GM19239 (cell line): ENCODE results near the gene STXBP5L.
"Not testable (repeated sequence)": the region's sequence is repeated elsewhere in the genome, so short reads cannot be mapped to it uniquely, and the experiment has no call there.

Source experiments
- DNase-seq: peaks from one replicate; pipeline ENCODE4 v3.0.0; 2011; ENCODE audit warnings: low spot score; ENCODE audit not compliant: insufficient read length
- FAIRE-seq: peaks from 2 replicates; lab custom pipeline; 2011; peaks lifted over from hg19 to GRCh38; lab: Jason Lieb, UNC

The STXBP5L gene

GRCh38 chr3:120908030-120908794, at the start of gene STXBP5L:
Gene STXBP5L (plus strand): TSS chr3:120908205. CDS start chr3:120909579, 1,374 bp downstream.
- no peak for FAIRE-seq
- peak; percentile 47 for DNase-seq

GRCh38 chr3:120858521-120858920, 49.5 kb upstream of the STXBP5L start:
- DNase-seq (no peak), FAIRE-seq (no peak)

- DNase-seq: no peak
- no peak for FAIRE-seq
Measured at GRCh38 chr3:120864541-120864940, 43.5 kb upstream of the STXBP5L start.

DNA sequence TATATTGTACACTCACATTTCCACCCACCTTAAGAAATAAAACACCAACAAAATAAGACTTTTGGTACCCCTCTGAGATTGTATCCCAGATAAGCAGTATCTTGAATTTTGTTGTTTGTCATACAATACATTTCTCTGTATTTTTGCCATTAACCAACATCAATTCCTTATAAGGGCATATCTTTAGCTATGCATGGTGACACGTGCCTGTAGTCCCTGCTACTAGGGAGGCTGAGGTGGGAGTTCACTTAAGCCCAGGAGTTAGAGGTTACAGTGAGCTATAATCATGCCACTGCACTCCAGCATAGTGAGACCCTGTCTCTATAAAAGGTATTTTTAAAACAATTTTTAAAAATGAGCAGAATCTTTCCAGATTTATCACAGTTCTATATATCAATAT, 32.5 kb upstream of the STXBP5L start:
- DNase-seq (no peak), FAIRE-seq (no peak)

- DNase-seq (no peak), FAIRE-seq (no peak)
Measured at GRCh38 chr3:120875989-120876388, 32.0 kb upstream of the STXBP5L start.

- DNase-seq (no peak), FAIRE-seq (no peak)
Measured at GRCh38 chr3:120879411-120879810, 28.6 kb upstream of the STXBP5L start.

DNA sequence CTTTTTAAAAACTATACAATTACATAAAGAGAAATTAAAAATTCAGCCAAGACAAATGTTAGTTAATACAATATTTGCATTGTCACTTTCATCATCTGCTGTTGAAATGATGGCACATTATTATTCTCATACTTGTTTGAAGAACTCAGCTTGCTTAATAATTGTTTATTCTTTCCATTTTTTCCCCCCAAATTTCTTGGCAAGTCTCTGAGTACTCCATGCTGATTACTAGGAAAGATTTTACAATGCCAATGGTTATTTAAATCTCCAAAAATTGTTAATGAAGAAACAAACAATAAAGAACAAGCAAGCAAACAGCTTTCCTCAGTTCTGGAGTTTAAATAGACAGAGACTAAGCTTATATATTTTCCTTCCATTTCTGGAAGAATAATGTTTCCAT, 15.1 kb upstream of the STXBP5L start:
- FAIRE-seq (no peak), DNase-seq (no peak)

DNA sequence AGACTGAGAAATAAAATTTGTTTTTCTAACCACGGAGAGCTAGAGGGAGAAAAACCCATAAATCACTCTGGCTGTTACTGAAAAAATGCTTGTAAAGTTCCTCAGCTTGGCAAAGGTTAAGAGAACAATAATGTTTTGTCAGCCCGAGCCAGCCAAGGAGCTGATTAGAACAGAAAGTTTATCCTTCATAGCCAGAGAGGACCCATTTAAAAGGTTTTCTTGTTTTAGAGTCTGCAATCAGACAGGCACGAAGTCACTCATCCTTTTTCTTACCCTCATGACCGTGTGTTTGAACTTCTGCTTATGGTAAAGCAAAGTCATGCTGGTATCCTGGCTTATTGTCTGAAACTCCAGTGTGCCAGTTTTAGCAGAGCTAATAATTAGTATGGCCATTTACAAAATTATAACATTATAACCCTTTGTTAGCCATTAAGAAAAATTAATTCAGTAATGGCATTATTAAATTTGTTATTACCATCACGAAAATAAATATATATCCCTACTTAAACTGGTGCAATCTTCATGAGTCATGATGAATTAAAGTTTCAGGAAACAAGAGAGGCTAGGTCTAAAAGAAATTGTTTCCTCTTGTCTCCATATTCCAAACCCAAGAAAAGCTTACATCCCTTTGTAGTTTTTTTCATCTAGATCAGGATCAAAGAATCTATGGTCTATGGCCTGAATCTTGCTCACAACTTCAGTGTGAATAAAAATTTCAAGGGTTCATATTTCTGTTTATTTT, 13.5 kb upstream of the STXBP5L start:
- DNase-seq: no peak
- FAIRE-seq: no peak

DNA sequence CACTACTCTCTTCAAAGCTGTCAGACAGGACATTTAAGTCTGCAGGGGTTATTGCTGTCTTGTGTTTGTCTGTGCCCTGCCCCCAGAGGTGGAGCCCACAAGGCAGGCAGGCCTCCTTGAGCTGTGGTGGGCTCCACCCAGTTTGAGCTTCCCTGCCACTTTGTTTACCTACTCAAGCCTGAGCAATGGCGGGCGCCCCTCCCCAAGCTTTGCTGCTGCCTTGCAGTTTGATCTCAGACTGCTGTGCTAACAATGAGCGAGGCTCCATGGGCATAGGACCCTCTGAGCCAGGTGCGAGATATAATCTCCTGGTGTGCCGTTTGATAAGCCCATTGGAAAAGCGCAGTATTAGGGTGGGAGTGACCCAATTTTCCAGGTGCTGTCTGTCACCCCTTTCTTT, 6.3 kb upstream of the STXBP5L start:
- not testable (repeated sequence) for FAIRE-seq, DNase-seq

- DNase-seq (no peak), FAIRE-seq (no peak)
Measured at GRCh38 chr3:120903221-120903620, 4.8 kb upstream of the STXBP5L start.

- FAIRE-seq: no peak
Measured at GRCh38 chr3:120907659-120908029, 361 bp upstream of the STXBP5L start.

GRCh38 chr3:120908795-120909601, 993 bp downstream of the STXBP5L start:
- FAIRE-seq: no peak
- DNase-seq: no peak

More at GRCh38 chr3:120907659-120908029, 361 bp upstream of the STXBP5L start:
- DNase-seq: no peak

- FAIRE-seq: no peak
- DNase-seq: no peak
Measured at GRCh38 chr3:120909602-120909878, 1.5 kb downstream of the STXBP5L start.

DNA sequence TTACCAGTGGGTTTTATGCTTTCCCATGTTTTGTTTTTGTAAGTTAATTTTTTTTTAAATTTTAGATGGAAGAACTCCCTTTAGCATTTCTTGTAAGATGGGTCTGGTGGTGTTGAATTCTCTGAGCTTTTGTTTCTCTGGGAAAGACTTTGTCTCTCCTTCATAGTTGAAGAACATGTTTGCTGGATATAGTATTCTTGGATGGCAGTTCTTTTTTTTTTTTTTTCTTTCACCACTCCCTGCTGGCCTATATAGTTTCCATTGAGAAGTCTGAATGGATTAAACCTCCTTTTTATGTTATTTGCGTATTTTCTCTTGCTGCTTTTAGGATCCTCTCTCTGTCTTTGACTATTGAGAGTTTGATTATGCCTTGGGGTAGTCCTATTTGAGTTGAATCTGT, 18.1 kb downstream of the STXBP5L start:
- DNase-seq: no peak
- FAIRE-seq: no peak

- DNase-seq (no peak), FAIRE-seq (no peak)
Measured at GRCh38 chr3:120928991-120929390, 21.0 kb downstream of the STXBP5L start.

GRCh38 chr3:120931593-120931992, 23.6 kb downstream of the STXBP5L start:
- FAIRE-seq (no peak), DNase-seq (no peak)

- no peak for DNase-seq
Measured at GRCh38 chr3:120956143-120956542, 48.1 kb downstream of the STXBP5L start.

DNA sequence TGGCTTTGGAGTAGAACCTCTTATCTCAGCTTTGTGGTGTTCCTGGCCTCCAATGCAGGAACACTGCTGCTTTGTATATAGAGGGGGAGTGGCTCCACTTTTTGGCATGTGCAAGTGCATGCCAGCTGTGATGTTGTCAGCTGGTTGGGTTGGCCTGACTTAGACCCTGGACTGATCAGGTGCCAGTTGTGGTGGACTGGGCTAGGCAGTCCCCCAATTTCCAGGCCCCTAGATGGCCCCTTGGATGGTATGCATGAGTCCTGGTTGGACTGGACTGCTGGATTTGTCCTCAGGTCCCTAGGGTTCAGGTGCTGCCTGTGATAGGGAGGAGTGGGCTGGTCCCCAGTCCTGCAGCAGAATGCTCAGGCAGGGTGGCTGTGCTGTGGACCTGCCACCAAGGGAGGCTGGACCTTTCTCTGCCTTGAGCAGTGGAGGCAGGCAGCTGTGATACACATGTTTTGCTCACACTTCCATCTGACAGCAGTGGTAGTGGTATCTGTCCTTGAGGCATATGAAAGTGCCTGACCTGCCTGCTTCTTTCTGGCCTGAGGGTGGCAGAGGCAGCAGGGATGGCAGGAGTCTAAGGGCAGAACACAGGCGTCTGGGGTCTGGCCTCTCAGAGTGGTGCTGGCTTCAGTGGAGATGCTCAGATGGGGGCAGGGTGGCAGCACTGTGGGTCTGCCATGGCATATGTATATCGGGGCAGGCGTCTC, 74.8 kb downstream of the STXBP5L start:
- no peak for FAIRE-seq

More at GRCh38 chr3:120956143-120956542, 48.1 kb downstream of the STXBP5L start:
- no peak for FAIRE-seq

GRCh38 chr3:120983321-120983665, 75.3 kb downstream of the STXBP5L start:
- DNase-seq (no peak), FAIRE-seq (no peak)

More for the DNA sequence above, 74.8 kb downstream of the STXBP5L start:
- no peak for DNase-seq

GRCh38 chr3:120983841-120984240, 75.8 kb downstream of the STXBP5L start:
- DNase-seq: no peak

More at GRCh38 chr3:120983841-120984240, 75.8 kb downstream of the STXBP5L start:
- FAIRE-seq: no peak
